ENCODE data around the gene SLC12A8.

- TF ChIP-seq REST (IDR thresholded peaks at IDR 0.05; ENCODE audit: low read depth, low read length) (no peak), CTCF (IDR thresholded peaks at IDR 0.05) (no peak), NRF1 (IDR thresholded peaks at IDR 0.05; ENCODE audit: low read depth, low read length) (no peak), EP300 (IDR thresholded peaks at IDR 0.05; ENCODE audit: borderline replicate concordance in 1 of 2, low read depth in 1 of 2, low read length in 1 of 2) (no peak), RCOR1 (IDR thresholded peaks at IDR 0.05; ENCODE audit: low read length) (no peak), TAF1 (IDR thresholded peaks at IDR 0.05; ENCODE audit: borderline replicate concordance, low read depth, low read length) (no peak), SIN3A (IDR thresholded peaks at IDR 0.05; ENCODE audit: borderline replicate concordance, low read depth, low read length) (no peak), USF1 (IDR thresholded peaks at IDR 0.05; ENCODE audit: borderline replicate concordance, low read depth) (no peak)
Measured at GRCh38 chr3:125147491-125147820, 65.1 kb downstream of the SLC12A8 start.

All from SK-N-SH (cell line).